Measurements from ENCODE around the gene ABHD12. TPM values are rescaled to one million over a fixed set of nuclear protein-coding genes. Genes with fewer than 3 reads are reported as not detected.
"Not testable (repeated sequence)": the region's sequence is repeated elsewhere in the genome, so short reads cannot be mapped to it uniquely, and the experiment has no call there.

The ABHD12 gene
- total RNA-seq, 1 donor from 2014 or later, result 23.2 TPM

DNA sequence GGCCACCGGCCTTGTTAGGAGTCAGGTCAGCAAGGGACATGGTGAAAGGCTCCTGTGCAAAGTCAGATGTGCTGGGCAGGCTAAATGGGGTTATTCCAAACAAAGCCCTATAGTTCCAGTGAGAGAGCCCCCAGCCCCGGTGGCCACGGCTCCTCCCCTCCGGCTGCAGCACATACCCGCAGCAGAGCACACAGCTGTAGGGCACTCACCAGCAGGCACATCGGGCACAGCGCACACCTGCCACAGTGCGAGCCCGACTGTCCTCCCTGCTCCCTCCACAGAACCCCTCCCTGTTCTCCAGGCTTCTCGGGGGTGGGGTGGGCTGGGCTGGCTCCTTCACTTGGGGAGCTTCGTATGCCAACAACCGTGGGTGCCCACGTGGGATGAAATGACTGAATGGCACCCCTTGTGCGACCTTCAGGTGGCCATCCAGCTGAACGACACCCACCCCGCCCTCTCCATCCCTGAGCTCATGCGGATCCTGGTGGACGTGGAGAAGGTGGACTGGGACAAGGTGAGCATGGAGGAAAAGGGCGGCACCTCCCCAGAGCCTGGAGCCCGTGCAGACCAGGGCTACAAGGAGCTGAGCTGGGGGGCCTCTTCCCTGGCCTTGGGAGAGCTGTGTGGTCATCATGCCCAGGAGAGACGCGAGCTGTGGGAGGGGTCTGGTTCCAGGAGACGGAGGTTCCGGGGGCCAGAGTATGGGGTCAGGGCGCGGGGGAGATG is 111.8 kb downstream of the ABHD12 start:
- DNase-seq (ENCODE audit: low read depth in 2 of 2), result no peak

GRCh38 chr20:25277941-25278521 is 112.6 kb downstream of the ABHD12 start:
- DNase-seq (ENCODE audit: low read depth in 2 of 2), result no peak

GRCh38 chr20:25277051-25277801 is 113.4 kb downstream of the ABHD12 start:
- DNase-seq (ENCODE audit: low read depth in 2 of 2), result no peak

DNA sequence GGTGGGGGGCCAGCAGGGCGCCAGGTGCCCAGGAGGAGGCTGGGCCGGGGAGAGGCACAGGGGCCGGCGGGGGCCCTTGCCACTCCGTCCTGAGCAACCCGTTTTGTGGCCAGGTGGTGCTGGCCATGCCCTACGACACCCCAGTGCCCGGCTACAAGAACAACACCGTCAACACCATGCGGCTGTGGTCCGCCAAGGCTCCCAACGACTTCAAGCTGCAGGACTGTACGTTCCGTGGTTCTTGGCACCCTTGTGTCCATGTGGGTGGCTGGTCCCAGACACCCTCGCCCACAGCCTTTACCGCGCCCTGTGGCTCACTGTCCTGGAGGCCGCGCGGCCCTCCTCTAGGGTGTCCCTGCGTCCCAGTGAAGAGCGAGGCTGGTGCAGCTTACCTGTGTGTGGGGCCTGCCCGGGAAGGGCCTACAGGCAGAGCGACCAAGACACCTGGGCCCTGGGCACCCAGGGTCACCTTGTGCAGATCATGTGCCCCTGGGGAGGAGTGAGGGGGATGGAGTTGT is 114.0 kb downstream of the ABHD12 start:
- DNase-seq (ENCODE audit: low read depth in 2 of 2), result no peak

DNA sequence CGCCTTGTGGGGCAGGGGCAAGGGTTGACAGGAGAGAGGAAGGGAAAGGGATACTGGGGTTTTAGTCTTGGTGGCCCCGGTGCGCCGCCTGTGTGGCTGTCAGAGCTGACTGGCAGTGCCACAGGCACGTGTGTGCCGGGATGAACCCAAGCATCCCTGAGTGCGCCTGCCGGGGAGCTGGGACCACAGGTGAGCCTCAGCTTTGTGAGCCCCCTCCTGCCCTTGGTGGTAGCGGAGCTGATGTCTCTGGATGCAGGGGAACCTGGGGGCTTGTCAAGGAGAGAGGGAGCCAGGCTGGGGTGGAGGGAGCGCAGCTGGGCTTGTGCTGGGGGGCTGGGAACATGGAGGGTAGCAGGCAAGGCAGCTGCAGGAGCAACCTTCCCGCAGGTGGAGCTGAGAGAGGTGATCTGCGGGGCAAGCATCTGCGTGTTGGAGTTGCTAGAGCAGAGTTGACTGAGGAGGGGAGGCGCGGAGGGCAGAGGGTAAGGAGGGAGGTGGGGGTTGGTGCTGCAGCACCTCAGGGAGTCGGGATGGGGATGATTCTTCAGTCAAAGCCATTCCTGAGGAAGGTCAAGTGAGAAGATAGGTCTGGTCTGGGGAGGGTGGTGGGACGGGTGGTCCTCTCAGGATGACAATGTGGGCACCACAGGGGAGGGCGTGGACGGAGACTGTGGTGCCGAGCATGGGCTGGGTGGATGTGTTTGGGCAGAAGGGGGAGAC is 114.7 kb downstream of the ABHD12 start:
- no peak for DNase-seq (ENCODE audit: low read depth in 2 of 2)

GRCh38 chr20:25274891-25275812 is 115.5 kb downstream of the ABHD12 start:
- no peak for DNase-seq (ENCODE audit: low read depth in 2 of 2)

DNA sequence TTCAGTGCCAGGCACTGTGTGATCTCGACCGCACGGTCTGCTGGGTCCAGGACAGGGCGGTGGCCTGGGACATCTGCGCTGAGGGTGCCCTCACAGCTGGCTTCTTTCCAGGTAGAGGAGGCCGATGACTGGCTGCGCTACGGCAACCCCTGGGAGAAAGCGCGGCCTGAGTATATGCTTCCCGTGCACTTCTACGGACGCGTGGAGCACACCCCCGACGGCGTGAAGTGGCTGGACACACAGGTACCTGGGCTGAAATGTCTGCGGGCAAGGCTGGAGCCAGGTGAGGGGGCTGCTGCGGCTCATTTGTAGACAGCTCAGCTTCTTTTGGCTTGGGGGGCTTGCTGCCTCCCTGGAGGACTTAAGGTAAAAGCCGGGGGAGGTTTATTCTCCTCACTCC is 116.2 kb downstream of the ABHD12 start:
- DNase-seq (ENCODE audit: low read depth in 2 of 2), result no peak

GRCh38 chr20:25273541-25274358 is 116.9 kb downstream of the ABHD12 start:
- no peak for DNase-seq (ENCODE audit: low read depth in 2 of 2)

- no peak for DNase-seq (ENCODE audit: low read depth in 2 of 2)
Observed at GRCh38 chr20:25273046-25273445, 117.6 kb downstream of the ABHD12 start.

DNA sequence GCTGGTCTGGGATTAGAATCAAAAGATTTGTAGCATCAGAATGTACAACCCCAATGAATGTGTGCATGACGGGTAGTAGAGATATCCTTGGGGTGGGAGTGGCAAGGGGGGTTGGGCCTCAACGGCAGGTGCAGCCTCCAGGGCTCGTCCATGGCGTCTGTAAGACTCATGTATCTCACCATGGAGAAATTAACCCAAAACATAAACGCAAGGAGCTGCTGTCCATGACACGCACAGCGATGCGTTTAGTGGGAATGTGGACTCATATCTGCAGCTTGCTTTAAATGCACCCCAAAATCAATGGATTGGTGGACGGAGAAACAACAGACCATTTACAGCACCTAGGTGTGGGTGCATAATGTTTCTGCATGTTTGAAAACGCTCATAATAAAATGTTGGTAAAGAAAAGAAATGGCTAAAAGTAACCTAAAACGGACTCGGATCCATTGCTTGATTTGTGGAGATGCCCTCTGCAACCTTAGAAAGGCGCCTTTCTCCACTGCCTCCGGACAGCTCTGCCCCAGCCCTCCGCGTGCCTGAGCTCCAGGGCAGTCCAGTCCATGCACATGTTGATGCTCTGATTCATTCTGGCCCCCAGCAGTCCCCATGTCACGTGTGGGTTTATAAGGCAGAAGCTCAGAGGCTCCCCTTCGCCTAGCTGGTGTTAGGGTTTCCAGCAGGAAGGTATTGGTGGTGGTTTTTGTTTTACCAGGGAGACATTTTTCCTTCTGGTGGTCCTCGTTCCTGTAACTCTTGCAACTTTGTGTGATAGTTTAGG is 118.2 kb downstream of the ABHD12 start:
- no peak for DNase-seq (ENCODE audit: low read depth in 2 of 2)

DNA sequence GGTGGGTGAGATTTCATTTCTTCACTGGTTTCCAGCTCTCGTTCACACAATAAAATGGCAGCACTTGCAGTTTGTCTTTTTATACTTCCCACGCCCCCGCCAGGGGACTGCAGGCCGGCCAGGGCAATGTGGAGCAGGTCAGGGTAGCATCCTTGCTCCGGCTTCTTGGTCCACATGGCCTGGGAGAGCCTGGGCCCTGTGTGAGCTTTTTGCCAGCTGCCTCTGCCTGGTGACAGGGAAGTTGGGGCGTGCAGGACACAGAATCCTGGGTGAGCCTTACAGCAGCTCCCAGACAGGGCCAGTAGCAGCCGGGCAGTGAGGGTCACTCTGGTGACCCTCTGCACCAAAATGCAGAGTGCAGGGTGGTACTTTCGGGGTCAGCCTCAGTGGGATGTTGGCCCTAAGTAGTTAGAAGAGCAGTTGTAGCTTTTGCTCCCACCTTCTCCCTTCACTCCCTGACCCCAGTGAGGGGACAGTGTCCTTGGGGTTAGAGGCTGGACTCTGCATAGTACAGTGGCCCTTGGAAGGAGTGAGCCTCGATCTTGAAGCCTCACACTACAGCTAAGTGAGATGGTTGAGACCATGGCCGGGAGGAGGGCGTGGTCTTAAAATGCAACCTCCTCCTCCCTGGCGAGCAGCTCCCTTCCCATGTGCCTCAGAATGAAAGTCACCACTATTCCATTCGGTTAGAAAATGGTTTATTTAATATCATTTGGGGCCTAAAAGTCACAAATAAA is 119.0 kb downstream of the ABHD12 start:
- no peak for DNase-seq (ENCODE audit: low read depth in 2 of 2)

- DNase-seq (ENCODE audit: low read depth in 2 of 2), result no peak
Observed at GRCh38 chr20:25270829-25271251, 119.8 kb downstream of the ABHD12 start.

DNA sequence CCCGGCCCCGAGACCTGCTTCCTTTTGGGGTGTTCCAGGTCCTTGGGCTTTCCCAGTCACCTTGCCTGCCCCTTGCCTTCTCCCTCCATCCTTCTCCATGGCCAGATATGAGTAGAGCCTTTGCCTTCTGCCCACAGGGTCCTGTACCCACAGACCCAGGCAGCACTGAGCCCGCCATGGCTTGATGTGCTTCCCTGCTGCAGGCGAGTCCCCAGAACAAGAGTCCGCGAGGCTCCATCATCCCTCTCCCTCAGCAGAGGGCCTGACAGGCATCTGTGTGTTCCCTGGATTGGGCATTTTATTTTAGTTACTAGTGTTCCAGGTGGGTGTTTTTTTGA is 120.8 kb downstream of the ABHD12 start:
- DNase-seq (ENCODE audit: low read depth in 2 of 2), result no peak

DNA sequence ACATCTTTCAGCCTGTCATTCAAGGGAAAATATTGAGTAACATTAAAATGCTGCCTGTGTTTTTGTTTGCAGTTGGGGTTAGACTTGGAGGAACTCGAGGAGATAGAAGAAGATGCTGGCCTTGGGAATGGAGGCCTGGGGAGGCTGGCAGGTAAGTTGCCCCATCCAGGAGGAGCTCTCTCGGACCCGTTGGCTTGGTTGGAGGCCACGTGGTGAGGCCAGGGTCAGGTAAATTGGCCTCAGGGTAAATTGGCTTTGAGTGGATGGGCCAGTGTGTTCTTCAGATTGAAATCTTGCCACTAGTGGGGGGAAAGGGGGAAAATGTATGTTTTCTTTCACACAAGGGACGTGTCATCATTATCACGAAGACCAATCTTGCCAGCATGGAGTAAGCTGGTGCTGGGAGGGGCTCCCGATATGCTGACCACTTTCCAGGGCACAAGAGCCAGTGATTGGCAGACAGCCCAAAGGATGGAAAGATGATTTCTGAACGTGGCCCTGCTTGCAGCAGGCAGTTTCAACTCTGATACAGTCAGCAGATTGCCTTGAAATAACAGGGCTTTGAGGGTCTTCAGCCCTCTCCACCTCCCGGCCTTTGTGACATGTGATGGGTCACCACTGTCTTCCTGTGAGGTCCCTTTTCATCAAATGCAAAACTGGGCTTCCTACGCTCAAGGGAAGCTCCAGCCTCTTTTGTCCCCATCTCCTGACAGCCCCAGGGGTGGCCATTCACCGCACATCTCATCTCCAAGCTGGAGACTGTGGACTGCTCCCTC is 121.4 kb downstream of the ABHD12 start:
- DNase-seq (ENCODE audit: low read depth in 2 of 2), result no peak

DNA sequence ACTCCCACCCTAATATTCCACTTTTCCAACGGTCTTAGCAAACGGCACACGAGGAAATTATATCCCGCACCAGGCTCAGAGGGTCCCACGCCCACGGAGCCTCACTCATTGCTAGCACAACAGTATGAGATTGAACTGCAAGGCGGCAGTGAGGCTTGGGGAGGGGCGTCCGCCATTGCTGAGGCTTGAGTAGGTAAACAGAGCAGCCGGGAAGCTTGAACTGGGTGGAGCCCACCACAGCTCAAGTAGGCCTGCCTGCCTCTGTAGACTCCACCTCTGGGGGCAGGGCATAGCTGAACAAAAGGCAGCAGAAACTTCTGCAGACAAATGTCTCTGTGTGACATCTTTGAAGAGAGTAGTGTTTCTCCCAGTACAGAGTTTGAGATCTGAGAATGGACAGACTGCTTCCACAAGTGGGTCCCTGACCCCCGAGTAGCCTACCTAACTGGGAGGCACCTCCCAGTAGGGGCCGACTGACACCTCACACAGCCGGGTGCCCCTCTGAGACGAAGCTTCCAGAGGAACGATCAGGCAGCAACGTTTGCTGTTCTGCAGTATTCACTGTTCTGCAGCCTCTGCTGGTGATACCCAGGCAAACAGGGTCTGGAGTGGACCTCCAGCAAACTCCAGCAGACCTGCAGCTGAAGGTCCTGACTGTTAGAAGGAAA is 129.7 kb downstream of the ABHD12 start:
- not testable (repeated sequence) for DNase-seq (ENCODE audit: low read depth in 2 of 2)

- DNase-seq (ENCODE audit: low read depth in 2 of 2), result no peak
Observed at GRCh38 chr20:25259788-25260254, 130.8 kb downstream of the ABHD12 start.

- DNase-seq (ENCODE audit: low read depth in 2 of 2), result no peak
Observed at GRCh38 chr20:25259358-25259757, 131.3 kb downstream of the ABHD12 start.
